GM06990 (cell line): ENCODE measurements around the gene ROBO3.

Source experiments
- DNase-seq: peaks from one replicate; pipeline ENCODE4 v3.0.0-alpha.2; 2011; ENCODE audit not compliant: insufficient read length; ENCODE audit errors: extremely low read depth
- H3K27me3 ChIP-seq: replicated peaks from 2 replicates; pipeline ENCODE4 v1.6.0; 2011; ENCODE audit warnings: low read length; ENCODE audit not compliant: control insufficient read depth, insufficient read depth
- H3K36me3 ChIP-seq: 2 replicates; pipeline ENCODE4 v1.5.1; 2011; ENCODE audit warnings: low read length; ENCODE audit not compliant: control insufficient read depth, insufficient read depth
- H3K4me3 ChIP-seq: replicated peaks from 2 replicates; pipeline ENCODE4 v1.5.1; 2011; ENCODE audit warnings: low read depth, mild to moderate bottlenecking, control low read depth, low read length
- CTCF ChIP-seq: IDR thresholded peaks from 2 replicates; pipeline ENCODE4 v1.5.1; 2011; ENCODE audit warnings: low read length, control low read depth, mild to moderate bottlenecking, inconsistent platforms; ENCODE audit not compliant: insufficient read depth, poor library complexity, severe bottlenecking

ROBO3 gene

GRCh38 chr11:124898263-124898680 lies 33.0 kb downstream of the ROBO3 start:
- Histone ChIP-seq H3K27me3 (no peaks in the 10 kb centered on the region; the same call in 1 of the 2 replicates), H3K4me3 (no peak overlapping the region), H3K36me3 (no peaks in the 10 kb centered on the region)
- no peak for TF ChIP-seq CTCF
- no peak for DNase-seq

GRCh38 chr11:124898711-124899110 lies 33.5 kb downstream of the ROBO3 start:
- DNase-seq: no peak
- Histone ChIP-seq H3K4me3 (no peak overlapping the region), H3K27me3 (no peaks in the 10 kb centered on the region; the same call in 1 of the 2 replicates), H3K36me3 (no peaks in the 10 kb centered on the region)
- no peak for TF ChIP-seq CTCF

GRCh38 chr11:124899383-124900145 lies 34.3 kb downstream of the ROBO3 start:
- Histone ChIP-seq H3K36me3 (no peaks in the 10 kb centered on the region), H3K4me3 (no peak overlapping the region), H3K27me3 (no peaks in the 10 kb centered on the region)
- TF ChIP-seq CTCF: no peak
- no peak for DNase-seq

GRCh38 chr11:124900464-124900863 lies 35.2 kb downstream of the ROBO3 start:
- Histone ChIP-seq H3K36me3 (no peaks in the 10 kb centered on the region), H3K27me3 (no peaks in the 10 kb centered on the region), H3K4me3 (no peak overlapping the region)
- DNase-seq: no peak
- no peak for TF ChIP-seq CTCF

GRCh38 chr11:124902616-124903015 lies 37.4 kb downstream of the ROBO3 start:
- H3K36me3 ChIP-seq: no peaks in the 10 kb centered on the region
- no peaks in the 10 kb centered on the region for H3K27me3 ChIP-seq
- DNase-seq: no peak
- TF ChIP-seq CTCF: no peak
- no peak overlapping the region for H3K4me3 ChIP-seq
